SH-SY5Y (cell line): ENCODE measurements around the gene IQSEC3.

Source experiments
- GATA2 ChIP-seq: IDR thresholded peaks from 2 replicates; pipeline ENCODE4 v1.6.1; 2011; ENCODE audit warnings: mild to moderate bottlenecking, low read depth, low read length
- GATA3 ChIP-seq: IDR thresholded peaks from 2 replicates; pipeline ENCODE4 v1.6.1; 2011; ENCODE audit warnings: low read depth, mild to moderate bottlenecking, low read length, moderate library complexity

GRCh38 chr12:168763-169525 is 102.4 kb downstream of the IQSEC3 start:
- TF ChIP-seq GATA2 (no peak), GATA3 (no peak)
